Trophoblast cell (in vitro differentiated cells and primary cell): ENCODE results near the gene UBE2L3.

Source experiments
- DNase-seq, 2 donors: peaks; one replicate each; pipeline ENCODE4 v3.0.0-alpha.2; 2016
- H2AFZ ChIP-seq: 2 replicates; pipeline ENCODE4 v1.6.1; 2013; ENCODE audit warnings: low read length, moderate library complexity, mild to moderate bottlenecking; ENCODE audit not compliant: insufficient read depth, poor library complexity
- H2AK5ac ChIP-seq: 2 replicates; pipeline ENCODE4 v1.6.1; 2013; ENCODE audit warnings: mild to moderate bottlenecking, low read length
- H2BK120ac ChIP-seq: 2 replicates; pipeline ENCODE4 v1.6.1; 2013; ENCODE audit warnings: low read length, mild to moderate bottlenecking, moderate library complexity; ENCODE audit not compliant: insufficient read depth, poor library complexity
- H2BK12ac ChIP-seq: 2 replicates; pipeline ENCODE4 v1.6.1; 2013; ENCODE audit warnings: mild to moderate bottlenecking, low read length, moderate library complexity
- H2BK5ac ChIP-seq: 2 replicates; pipeline ENCODE4 v1.6.1; 2013; ENCODE audit warnings: low read length, low read depth, moderate library complexity, mild to moderate bottlenecking; ENCODE audit not compliant: poor library complexity
- H3K14ac ChIP-seq: 2 replicates; pipeline ENCODE4 v1.6.1; 2013; ENCODE audit warnings: mild to moderate bottlenecking, low read length
- H3K18ac ChIP-seq: 2 replicates; pipeline ENCODE4 v1.6.1; 2013; ENCODE audit warnings: mild to moderate bottlenecking, low read length
- H3K23ac ChIP-seq: 2 replicates; pipeline ENCODE4 v1.6.1; 2013; ENCODE audit warnings: low read length
- H3K27ac ChIP-seq: 2 replicates; pipeline ENCODE4 v1.5.1; 2013; ENCODE audit warnings: low read depth, mild to moderate bottlenecking, inconsistent platforms, low read length, moderate library complexity
- H3K27me3 ChIP-seq: 2 replicates; pipeline ENCODE4 v1.6.1; 2013; ENCODE audit warnings: inconsistent platforms, mild to moderate bottlenecking, low read length, moderate library complexity; ENCODE audit not compliant: insufficient read depth
- H3K36me3 ChIP-seq, 2 experiments: 1 replicate in 1 of 2; 2 replicates in 1 of 2; pipeline ENCODE4 v1.6.1; 2013; ENCODE audit warnings: low read length in 2 of 2, mild to moderate bottlenecking in 2 of 2, moderate library complexity in 1 of 2; ENCODE audit not compliant: insufficient read depth in 2 of 2, control insufficient read depth in 1 of 2
- H3K4ac ChIP-seq: 2 replicates; pipeline ENCODE4 v1.6.1; 2013; ENCODE audit warnings: low read depth, mild to moderate bottlenecking, low read length, moderate library complexity
- H3K4me1 ChIP-seq, 2 experiments: 1 replicate in 1 of 2; 2 replicates in 1 of 2; pipeline ENCODE4 v1.6.1; 2013; ENCODE audit warnings: low read length in 2 of 2, mild to moderate bottlenecking in 2 of 2, moderate library complexity in 1 of 2; ENCODE audit not compliant: insufficient read depth in 2 of 2, control insufficient read depth in 1 of 2
- H3K4me2 ChIP-seq: 2 replicates; pipeline ENCODE4 v1.6.1; 2013; ENCODE audit warnings: inconsistent platforms, mild to moderate bottlenecking, low read length, moderate library complexity
- H3K4me3 ChIP-seq: 2 replicates; pipeline ENCODE4 v1.5.1; 2013; ENCODE audit warnings: mild to moderate bottlenecking, low read depth, low read length, inconsistent platforms
- H3K79me1 ChIP-seq: one replicate; pipeline ENCODE4 v1.6.1; 2013; ENCODE audit warnings: low read length
- H3K79me2 ChIP-seq: 2 replicates; pipeline ENCODE4 v1.6.1; 2013; ENCODE audit warnings: low read length, mild to moderate bottlenecking; ENCODE audit not compliant: control insufficient read depth, insufficient read depth, poor library complexity
- H3K9ac ChIP-seq: 2 replicates; pipeline ENCODE4 v1.6.1; 2013; ENCODE audit warnings: mild to moderate bottlenecking, low read length
- H3K9me3 ChIP-seq: 2 replicates; pipeline ENCODE4 v1.6.1; 2013; ENCODE audit warnings: low read depth, mild to moderate bottlenecking, control low read depth, inconsistent platforms, low read length; ENCODE audit not compliant: insufficient read depth
- H4K12ac ChIP-seq: 2 replicates; pipeline ENCODE4 v1.6.1; 2013; ENCODE audit warnings: low read depth, mild to moderate bottlenecking, low read length, moderate library complexity
- H4K8ac ChIP-seq: 2 replicates; pipeline ENCODE4 v1.6.1; 2013; ENCODE audit warnings: low read depth, mild to moderate bottlenecking, low read length, moderate library complexity
- H4K91ac ChIP-seq: one replicate; pipeline ENCODE4 v1.6.1; 2013; ENCODE audit warnings: low read depth, mild to moderate bottlenecking, low read length, moderate library complexity
- WGBS: extraction: QIAGEN DNeasy Blood & Tissue Kit; methylation state at CpG from one replicate; pipeline ENCODE4 v1.1.7; 2013; ENCODE audit warnings: missing lambda C conversion rate; ENCODE audit not compliant: insufficient read length, insufficient coverage; ENCODE audit errors: extremely low coverage; 5-methylcytosine and 5-hydroxymethylcytosine counted together

UBE2L3 gene

GRCh38 chr22:21661991-21662390 is 94.5 kb downstream of the UBE2L3 start:
- no peak overlapping the region for H2BK12ac ChIP-seq
- peaks cover 8 to 11% of the 10 kb centered on the region in 2 experiments for H3K4me1 ChIP-seq
- no peak for DNase-seq
- no peak overlapping the region for H4K12ac ChIP-seq
- H2BK120ac ChIP-seq, result no peak overlapping the region
- peaks cover 2% of the 10 kb centered on the region for H3K79me2 ChIP-seq
- H3K18ac ChIP-seq, result no peak overlapping the region
- H3K79me1 ChIP-seq, result peaks cover 17% of the 10 kb centered on the region
- no peaks in the 10 kb centered on the region for H3K36me3 ChIP-seq
- H3K27me3 ChIP-seq, result no peaks in the 10 kb centered on the region
- no peaks in the 10 kb centered on the region for H3K9me3 ChIP-seq
- no peak overlapping the region for H2AK5ac ChIP-seq
- no peak overlapping the region for H2BK5ac ChIP-seq
- H3K4ac ChIP-seq, result no peak overlapping the region
- H3K9ac ChIP-seq, result no peak overlapping the region
- H3K27ac ChIP-seq, result no peak overlapping the region
- no peak overlapping the region for H2AFZ ChIP-seq
- WGBS, result no CpG with 5 or more reads among the region's 5 CpGs
- H3K23ac ChIP-seq, result no peak overlapping the region
- H3K4me2 ChIP-seq, result no peak overlapping the region
- H4K8ac ChIP-seq, result no peak overlapping the region
- H3K4me3 ChIP-seq, result no peak overlapping the region
- no peak overlapping the region for H3K14ac ChIP-seq
- no peak overlapping the region for H4K91ac ChIP-seq

- WGBS, result no CpG with 5 or more reads among the region's 2 CpGs
- no peak overlapping the region for H4K91ac ChIP-seq
Observed at GRCh38 chr22:21663738-21664137, 96.2 kb downstream of the UBE2L3 start.

GRCh38 chr22:21665047-21665851 is 97.7 kb downstream of the UBE2L3 start:
- H3K18ac ChIP-seq, result no peak overlapping the region
- no peak overlapping the region for H3K9ac ChIP-seq
- no peaks in the 10 kb centered on the region for H3K9me3 ChIP-seq
- H3K23ac ChIP-seq, result no peak overlapping the region
- no peaks in the 10 kb centered on the region for H3K27me3 ChIP-seq
- peaks cover 8% of the 10 kb centered on the region for H3K79me1 ChIP-seq
- peak overlapping the region; percentile 83 for H3K27ac ChIP-seq
- DNase-seq, result no peak
- H4K91ac ChIP-seq, result peak overlapping the region; percentile 50
- WGBS, result no CpG with 5 or more reads among the region's 26 CpGs
- H2BK5ac ChIP-seq, result no peak overlapping the region
- peak overlapping the region; percentile 75 for H2AFZ ChIP-seq
- H2BK120ac ChIP-seq, result no peak overlapping the region
- no peak overlapping the region for H3K4me3 ChIP-seq
- no peak overlapping the region for H2AK5ac ChIP-seq
- no peak overlapping the region for H3K14ac ChIP-seq
- H3K79me2 ChIP-seq, result no peaks in the 10 kb centered on the region
- H4K8ac ChIP-seq, result peak overlapping the region; percentile 98
- H2BK12ac ChIP-seq, result no peak overlapping the region
- no peaks in the 10 kb centered on the region for H3K36me3 ChIP-seq
- peak overlapping the region; percentile 93 for H3K4me2 ChIP-seq
- no peak overlapping the region for H3K4ac ChIP-seq
- no peak overlapping the region for H4K12ac ChIP-seq
- peaks cover 2 to 3% of the 10 kb centered on the region in 2 experiments for H3K4me1 ChIP-seq

More at GRCh38 chr22:21663738-21664137, 96.2 kb downstream of the UBE2L3 start:
- no peaks in the 10 kb centered on the region for H3K9me3 ChIP-seq
- H2BK12ac ChIP-seq, result no peak overlapping the region
- no peaks in the 10 kb centered on the region for H3K27me3 ChIP-seq
- H2BK120ac ChIP-seq, result no peak overlapping the region
- no peak overlapping the region for H3K27ac ChIP-seq
- H3K79me1 ChIP-seq, result peaks cover 8% of the 10 kb centered on the region
- no peak overlapping the region for H3K4me3 ChIP-seq
- no peak overlapping the region for H2AFZ ChIP-seq
- no peak for DNase-seq
- peaks cover 2 to 3% of the 10 kb centered on the region in 2 experiments for H3K4me1 ChIP-seq
- H3K4ac ChIP-seq, result no peak overlapping the region
- H3K4me2 ChIP-seq, result no peak overlapping the region
- no peaks in the 10 kb centered on the region for H3K36me3 ChIP-seq
- no peak overlapping the region for H3K9ac ChIP-seq
- no peak overlapping the region for H2BK5ac ChIP-seq
- H3K18ac ChIP-seq, result no peak overlapping the region
- no peak overlapping the region for H4K8ac ChIP-seq
- no peak overlapping the region for H4K12ac ChIP-seq
- no peaks in the 10 kb centered on the region for H3K79me2 ChIP-seq
- no peak overlapping the region for H3K23ac ChIP-seq
- no peak overlapping the region for H2AK5ac ChIP-seq
- no peak overlapping the region for H3K14ac ChIP-seq

GRCh38 chr22:21666786-21667185 is 99.3 kb downstream of the UBE2L3 start:
- Histone ChIP-seq H2AK5ac (no peak overlapping the region), H3K27me3 (no peaks in the 10 kb centered on the region), H3K14ac (no peak overlapping the region), H3K79me1 (peaks cover 8% of the 10 kb centered on the region), H4K91ac (peak overlapping the region; percentile 55), H3K27ac (peak overlapping the region; percentile 12), H3K9me3 (no peaks in the 10 kb centered on the region), H3K23ac (no peak overlapping the region), H2BK5ac (no peak overlapping the region), H2BK12ac (no peak overlapping the region), H3K4me2 (peak overlapping the region; percentile 93), H3K9ac (no peak overlapping the region), H3K36me3 (peaks cover 11 to 12% of the 10 kb centered on the region in 2 experiments), H3K18ac (no peak overlapping the region), H4K12ac (no peak overlapping the region), H4K8ac (peak overlapping the region; percentile 9), H3K4me3 (no peak overlapping the region), H3K79me2 (no peaks in the 10 kb centered on the region), H2AFZ (no peak overlapping the region), H2BK120ac (no peak overlapping the region), H3K4ac (peak overlapping the region; percentile 12), H3K4me1 (peaks cover 2 to 3% of the 10 kb centered on the region in 2 experiments)
- DNase-seq, result peak in 1 of 2 donors; percentile 21
- WGBS, result no CpG with 5 or more reads among the region's 16 CpGs
